GM23248 (cell line): Measurements from ENCODE around the gene GMPPA. TPM values are rescaled to one million over a fixed set of nuclear protein-coding genes. Genes with fewer than 3 reads are reported as not detected.

Experiments used
- DNase-seq: peaks from one replicate; pipeline ENCODE4 v3.0.0-alpha.2; 2015
- H2AFZ ChIP-seq: fragments of 200-600 bp; sonication (generic); 2 replicates; pipeline ENCODE4 v1.6.1; 2016; ENCODE audit warnings: antibody characterized with exemption
- H3F3A ChIP-seq: fragments of 200-600 bp; sonication (generic); 2 replicates; pipeline ENCODE4 v1.6.1; 2016; ENCODE audit warnings: mild to moderate bottlenecking, antibody characterized with exemption, mixed run types; ENCODE audit not compliant: insufficient read depth
- H3K27ac ChIP-seq: fragments of 200-600 bp; sonication (generic); 2 replicates; pipeline ENCODE4 v1.5.1; 2016; ENCODE audit warnings: mild to moderate bottlenecking
- H3K27me3 ChIP-seq: fragments of 200-600 bp; sonication (generic); replicated peaks from 2 replicates; pipeline ENCODE4 v1.6.1; 2016; ENCODE audit warnings: mild to moderate bottlenecking; ENCODE audit not compliant: insufficient read depth
- H3K36me3 ChIP-seq: fragments of 200-600 bp; sonication (generic); 2 replicates; pipeline ENCODE4 v1.6.1; 2016; ENCODE audit warnings: low read depth, mild to moderate bottlenecking
- H3K4me1 ChIP-seq: fragments of 200-600 bp; sonication (generic); 2 replicates; pipeline ENCODE4 v1.6.1; 2016; ENCODE audit warnings: mild to moderate bottlenecking; ENCODE audit not compliant: insufficient read depth
- H3K4me2 ChIP-seq: fragments of 200-600 bp; sonication (generic); one replicate; pipeline ENCODE4 v1.6.1; 2016; ENCODE audit warnings: mild to moderate bottlenecking; ENCODE audit not compliant: unreplicated experiment
- H3K4me3 ChIP-seq: fragments of 200-600 bp; sonication (generic); 2 replicates; pipeline ENCODE4 v1.5.1; 2016; ENCODE audit warnings: mild to moderate bottlenecking
- H3K79me2 ChIP-seq: fragments of 200-600 bp; sonication (generic); 2 replicates; pipeline ENCODE4 v1.6.1; 2016; ENCODE audit warnings: mild to moderate bottlenecking; ENCODE audit not compliant: insufficient read depth
- H3K9ac ChIP-seq: fragments of 200-600 bp; sonication (generic); 2 replicates; pipeline ENCODE4 v1.6.1; 2016; ENCODE audit warnings: mild to moderate bottlenecking
- H3K9me2 ChIP-seq: fragments of 200-600 bp; sonication (generic); 2 replicates; pipeline ENCODE4 v1.6.1; 2016; ENCODE audit warnings: mixed run types, mild to moderate bottlenecking, moderate library complexity; ENCODE audit not compliant: insufficient read depth
- H3K9me3 ChIP-seq: fragments of 200-600 bp; sonication (generic); one replicate; pipeline ENCODE4 v1.6.1; 2017; ENCODE audit warnings: low read depth
- H4K20me1 ChIP-seq: fragments of 200-600 bp; sonication (generic); 2 replicates; pipeline ENCODE4 v1.6.0; 2016; ENCODE audit not compliant: insufficient read depth
- EZH2 ChIP-seq: fragments of 200-600 bp; sonication (generic); IDR thresholded peaks from 2 replicates; pipeline ENCODE4 v1.6.1; 2018; ENCODE audit warnings: antibody characterized with exemption, mild to moderate bottlenecking; ENCODE audit not compliant: insufficient read depth, poor library complexity, severe bottlenecking
- EZH2phosphoT487 ChIP-seq: fragments of 200-600 bp; sonication (generic); IDR thresholded peaks from 2 replicates; pipeline ENCODE4 v1.6.1; 2018; ENCODE audit warnings: antibody characterized with exemption, moderate library complexity, mild to moderate bottlenecking, low read depth; ENCODE audit not compliant: insufficient read depth
- WGBS, 2 experiments: methylation state at CpG; one replicate each; pipeline ENCODE4 v1.1.6; 2015 to 2017; ENCODE audit warnings: low lambda C conversion rate in 2 of 2, low coverage in 1 of 2; ENCODE audit errors: missing lambda C conversion rate in 2 of 2; 5-methylcytosine and 5-hydroxymethylcytosine counted together
- in situ Hi-C: fragments of 300-500 bp; cut with MboI; formaldehyde crosslinking; loops from 2 replicates; pipeline ENCODE4 v1.15.0; 2020
- polyA plus RNA-seq: library from polyadenylated mRNA; unstranded; fragments of >200 nt; fragmentation: Nextera tagmentation; extraction: Ambion mirVana; gene quantifications from 2 replicates; pipeline ENCODE4 v1.2.1, GENCODE V29; 2016
- total RNA-seq: library from RNA; depleted of rRNA; stranded (reverse); fragments of >200 nt; shearing (Covaris generic); gene quantifications from 2 replicates; pipeline ENCODE4 v1.2.3, GENCODE V29; 2014

The GMPPA gene
- total and polyA plus RNA-seq, 2 experiments from 2014 or later, result 60.6 to 65.6 TPM

GRCh38 chr2:219496825-219497494, 1.7 kb upstream of the GMPPA start:
- in situ Hi-C loops, result no loop called here
- WGBS, 2 experiments, result 54 to 55% methylated on average over 55 to 61 of the region's 61 CpGs
- Histone ChIP-seq H3K9me2 (no peaks in the 10 kb centered on the region), H3K27me3 (no peaks in the 10 kb centered on the region), H3K36me3 (no peaks in the 10 kb centered on the region), H3F3A (no peaks in the 10 kb centered on the region), H3K27ac (no peak overlapping the region), H3K4me2 (peak overlapping the region; percentile 95), H3K4me1 (peaks cover 13% of the 10 kb centered on the region), H3K9me3 (no peaks in the 10 kb centered on the region), H3K9ac (no peak overlapping the region), H4K20me1 (no peaks in the 10 kb centered on the region), H3K4me3 (peak overlapping the region; percentile 97; the same call in 1 of the 2 replicates), H3K79me2 (peaks cover 26% of the 10 kb centered on the region), H2AFZ (no peak overlapping the region)
- DNase-seq, result no peak
- no peak for TF ChIP-seq EZH2

GRCh38 chr2:219497495-219498279, 1.0 kb upstream of the GMPPA start:
- Histone ChIP-seq H3K36me3 (no peaks in the 10 kb centered on the region), H3K9me2 (no peaks in the 10 kb centered on the region), H3K9me3 (no peaks in the 10 kb centered on the region), H3K79me2 (peaks cover 26% of the 10 kb centered on the region), H3K4me3 (peak overlapping the region; percentile 97), H4K20me1 (no peaks in the 10 kb centered on the region), H3K27me3 (no peaks in the 10 kb centered on the region), H3K4me1 (peaks cover 13% of the 10 kb centered on the region), H3F3A (no peaks in the 10 kb centered on the region), H3K9ac (peak overlapping the region; percentile 99), H2AFZ (peak overlapping the region; percentile 93), H3K4me2 (peak overlapping the region; percentile 95), H3K27ac (peak overlapping the region; percentile 81)
- TF ChIP-seq EZH2, result no peak
- no peak for TF ChIP-seq EZH2phosphoT487
- peak; percentile 94 for DNase-seq
- in situ Hi-C loops, result no loop called here
- WGBS, 2 experiments, result 9 to 12% methylated on average over 38 to 48 of the region's 59 CpGs

GRCh38 chr2:219499058-219499307, 292 bp downstream of the GMPPA start:
- DNase-seq, result no peak
- H3K27ac ChIP-seq, result peak overlapping the region; percentile 81
- peak overlapping the region; percentile 95 for H3K4me2 ChIP-seq
- WGBS, 2 experiments, result 0 to 2% methylated on average over 3 of the region's 3 CpGs
- in situ Hi-C loops, result no loop called here
- H3K27me3 ChIP-seq, result no peaks in the 10 kb centered on the region
- H3K9ac ChIP-seq, result peak overlapping the region; percentile 99
- peaks cover 13% of the 10 kb centered on the region for H3K4me1 ChIP-seq
- TF ChIP-seq EZH2 (no peak), EZH2phosphoT487 (no peak)
- no peaks in the 10 kb centered on the region for H3F3A ChIP-seq
- peaks cover 4% of the 10 kb centered on the region; the same call in 1 of the 2 replicates for H3K36me3 ChIP-seq
- H3K79me2 ChIP-seq, result peaks cover 26% of the 10 kb centered on the region
- H3K4me3 ChIP-seq, result peak overlapping the region; percentile 97
- H4K20me1 ChIP-seq, result no peaks in the 10 kb centered on the region
- no peaks in the 10 kb centered on the region for H3K9me3 ChIP-seq
- H3K9me2 ChIP-seq, result no peaks in the 10 kb centered on the region
- H2AFZ ChIP-seq, result peak overlapping the region; percentile 93

- no peaks in the 10 kb centered on the region for H4K20me1 ChIP-seq
- H3K4me1 ChIP-seq, result peaks cover 13% of the 10 kb centered on the region
- H3K9me2 ChIP-seq, result no peaks in the 10 kb centered on the region
- TF ChIP-seq EZH2phosphoT487 (no peak), EZH2 (no peak)
- no peak overlapping the region for H3K27ac ChIP-seq
- H3K36me3 ChIP-seq, result peaks cover 4% of the 10 kb centered on the region; the same call in 1 of the 2 replicates
- DNase-seq, result peak; percentile 27
- H3K79me2 ChIP-seq, result peaks cover 26% of the 10 kb centered on the region
- WGBS, 2 experiments, result 0 to 3% methylated on average over 1 of the region's 1 CpG
- no peaks in the 10 kb centered on the region for H3K27me3 ChIP-seq
- in situ Hi-C loops, result no loop called here
- H3K4me2 ChIP-seq, result peak overlapping the region; percentile 95
- no peaks in the 10 kb centered on the region for H3F3A ChIP-seq
- H3K4me3 ChIP-seq, result peak overlapping the region; percentile 97
- H3K9ac ChIP-seq, result peak overlapping the region; percentile 99
- H2AFZ ChIP-seq, result no peak overlapping the region; the same call in 1 of the 2 replicates
- H3K9me3 ChIP-seq, result no peaks in the 10 kb centered on the region
These were observed 864 bp downstream of the GMPPA start for GRCh38 chr2:219499555-219499954.
